ENCODE measurements around the gene CSNK1A1L.
A peak's percentile ranks its signal among the peaks of the same experiment; 100 is the strongest.

GRCh38 chr13:37068962-37069361 lies 36.5 kb downstream of the CSNK1A1L start:
- TF ChIP-seq CTCF (conservative IDR thresholded peaks at IDR 0.05 in 1 of 2, IDR thresholded peaks at IDR 0.05 in 1 of 2; ENCODE audit: low read depth in 1 of 2, low read length in 2 of 2) (peak in 1 of 2 donors; percentile 15), EZH2 (IDR thresholded peaks at IDR 0.05; ENCODE audit: low read length, missing control alignments) (no peak)
